Transverse colon (tissue), 4 donors: ENCODE results near the gene CD151. TPM values are rescaled to one million over a fixed set of nuclear protein-coding genes. Genes with fewer than 3 reads are reported as not detected.

Experiments used
- DNase-seq: peaks from one replicate; pipeline ENCODE4 v3.0.0-alpha.2; 2019
- H3K27ac ChIP-seq, 4 donors: fragments of 200-600 bp; sonication (generic); 2 replicates each; pipeline ENCODE4 v1.5.1; 2016 to 2018; ENCODE audit warnings: inconsistent platforms in 4 of 4
- H3K27me3 ChIP-seq: fragments of 200-600 bp; sonication (generic); 2 replicates; pipeline ENCODE4 v1.5.1; 2017; ENCODE audit warnings: inconsistent platforms
- H3K36me3 ChIP-seq, 4 donors: fragments of 200-600 bp; sonication (generic); 2 replicates each; pipeline ENCODE4 v1.5.1; 2017 to 2019; ENCODE audit warnings: inconsistent platforms in 4 of 4
- H3K4me1 ChIP-seq, 4 donors: fragments of 200-600 bp; sonication (generic); 2 replicates each; pipeline ENCODE4 v1.5.1; 2017 to 2020; ENCODE audit warnings: inconsistent platforms in 4 of 4
- H3K4me3 ChIP-seq, 4 donors: fragments of 200-600 bp; sonication (generic); 1 replicate in 1 of 4; 2 replicates in 3 of 4; pipeline versions ENCODE4 v1.5.1 to v1.6.1; 2017 to 2019; ENCODE audit warnings: inconsistent platforms in 4 of 4
- H3K9me3 ChIP-seq, 2 donors: fragments of 200-600 bp; sonication (generic); 2 replicates each; pipeline ENCODE4 v1.5.1; 2017 to 2019; ENCODE audit warnings: inconsistent platforms in 2 of 2
- EP300 ChIP-seq: sonication (generic); formaldehyde crosslinking; IDR thresholded peaks from one replicate; pipeline ENCODE4 v1.6.1; 2017; ENCODE audit warnings: antibody characterized with exemption, low read depth
- POLR2A ChIP-seq: fragments of 450-650 bp; IDR thresholded peaks from one replicate; pipeline ENCODE4 v1.6.1; 2016; ENCODE audit warnings: antibody characterized with exemption, mild to moderate bottlenecking, moderate library complexity
- POLR2AphosphoS5 ChIP-seq, 3 donors: sonication (generic); formaldehyde crosslinking; IDR thresholded peaks; one replicate each; pipeline ENCODE4 v1.6.1; 2016; ENCODE audit warnings: antibody characterized with exemption in 3 of 3
- WGBS, 2 donors: methylation state at CpG; one replicate each; pipeline ENCODE4 v1.1.5; 2018; ENCODE audit warnings: low coverage in 1 of 2; 5-methylcytosine and 5-hydroxymethylcytosine counted together
- in situ Hi-C, 4 donors: fragments of 200-750 bp; cut with MboI; loops; one replicate each; pipeline versions ENCODE4 v1.15.0 to v1.15.1; 2017; ENCODE audit warnings: low sequenced_read_pairs in 3 of 4, low pct_ligation_motif_present in 1 of 4, low pct_unique_long_range_greater_than_20kb in 1 of 4
- intact Hi-C: fragments of 100-400 bp; cut with DNase I; formaldehyde crosslinking; loops from one replicate; pipeline ENCODE4 v1.15.1; 2023; ENCODE audit warnings: low total_unique reads
- total RNA-seq, 4 donors: library from RNA; depleted of rRNA; stranded (reverse); fragments of >200 nt; gene quantifications; one replicate each; pipeline ENCODE4 v1.1.0, GENCODE V29; 2016
- TF ChIP-seq, protein P1 (sequence below), 5 experiments: fragments of 200-600 bp in 3 of 5; fragments of 450-650 bp in 2 of 5; sonication (generic) in 3 of 5; IDR thresholded peaks; 1 replicate in 2 of 5; 2 replicates in 3 of 5; pipeline ENCODE4 v1.5.1; 2016 to 2017; ENCODE audit warnings: antibody characterized with exemption in 5 of 5, inconsistent platforms in 3 of 5, mild to moderate bottlenecking in 2 of 5, moderate library complexity in 1 of 5

CD151 gene
- total RNA-seq, 4 donors from 2014 or later = 252 to 650 (median 429) TPM

DNA sequence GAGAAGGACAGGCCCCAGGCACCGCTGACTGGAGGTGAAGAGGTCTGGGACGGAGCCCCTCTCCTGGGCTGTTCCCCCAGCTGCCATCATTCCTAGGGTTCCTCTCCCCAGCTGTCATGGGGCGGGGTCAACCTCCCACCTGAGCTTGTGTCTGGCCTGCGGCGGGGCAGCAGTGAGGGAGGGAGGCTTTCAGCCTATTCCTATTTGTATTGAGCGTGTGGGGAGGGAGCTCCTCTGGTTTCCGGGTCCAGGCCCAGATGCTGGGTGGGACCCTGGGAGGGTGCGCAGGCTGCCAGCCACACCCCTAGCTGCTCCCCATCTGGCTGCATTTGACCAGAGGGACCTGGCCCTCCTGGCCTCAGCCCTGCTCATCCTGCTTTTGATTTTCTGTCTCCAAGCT lies 23.6 kb downstream of the CD151 start:
- intact Hi-C loops (loop anchor here (10.0 kb wide), 1 partner anchor 198 kb away; no protein-coding TSS in a partner anchor), in situ Hi-C loops (loop anchor here in 2 of 4 donors (25.0 kb wide), 1 partner anchor 181 kb away; the partner anchor contains the start of gene MUC6 (in 2 of the 2))
- peaks cover 9 to 16% (median 11%) of the 10 kb centered on the region in 4 donors for H3K4me1 ChIP-seq
- TF ChIP-seq, protein P1, sequence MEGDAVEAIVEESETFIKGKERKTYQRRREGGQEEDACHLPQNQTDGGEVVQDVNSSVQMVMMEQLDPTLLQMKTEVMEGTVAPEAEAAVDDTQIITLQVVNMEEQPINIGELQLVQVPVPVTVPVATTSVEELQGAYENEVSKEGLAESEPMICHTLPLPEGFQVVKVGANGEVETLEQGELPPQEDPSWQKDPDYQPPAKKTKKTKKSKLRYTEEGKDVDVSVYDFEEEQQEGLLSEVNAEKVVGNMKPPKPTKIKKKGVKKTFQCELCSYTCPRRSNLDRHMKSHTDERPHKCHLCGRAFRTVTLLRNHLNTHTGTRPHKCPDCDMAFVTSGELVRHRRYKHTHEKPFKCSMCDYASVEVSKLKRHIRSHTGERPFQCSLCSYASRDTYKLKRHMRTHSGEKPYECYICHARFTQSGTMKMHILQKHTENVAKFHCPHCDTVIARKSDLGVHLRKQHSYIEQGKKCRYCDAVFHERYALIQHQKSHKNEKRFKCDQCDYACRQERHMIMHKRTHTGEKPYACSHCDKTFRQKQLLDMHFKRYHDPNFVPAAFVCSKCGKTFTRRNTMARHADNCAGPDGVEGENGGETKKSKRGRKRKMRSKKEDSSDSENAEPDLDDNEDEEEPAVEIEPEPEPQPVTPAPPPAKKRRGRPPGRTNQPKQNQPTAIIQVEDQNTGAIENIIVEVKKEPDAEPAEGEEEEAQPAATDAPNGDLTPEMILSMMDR (IDR thresholded peaks at IDR 0.05) = no peak
- TF ChIP-seq EP300 = no peak
- TF ChIP-seq POLR2A = no peak
- no peak for TF ChIP-seq POLR2AphosphoS5 (IDR thresholded peaks at IDR 0.05)
- peaks cover 8% of the 10 kb centered on the region for H3K27me3 ChIP-seq
- no peaks in the 10 kb centered on the region for H3K9me3 ChIP-seq
- WGBS, 2 donors = 63% methylated on average over 7 of the region's 8 CpGs; no CpG with 5 or more reads in 1 of the 2 donors
- no peak overlapping the region for H3K27ac ChIP-seq
- DNase-seq = no peak
- no peak overlapping the region for H3K4me3 ChIP-seq
- H3K36me3 ChIP-seq = no peaks in the 10 kb centered on the region

DNA sequence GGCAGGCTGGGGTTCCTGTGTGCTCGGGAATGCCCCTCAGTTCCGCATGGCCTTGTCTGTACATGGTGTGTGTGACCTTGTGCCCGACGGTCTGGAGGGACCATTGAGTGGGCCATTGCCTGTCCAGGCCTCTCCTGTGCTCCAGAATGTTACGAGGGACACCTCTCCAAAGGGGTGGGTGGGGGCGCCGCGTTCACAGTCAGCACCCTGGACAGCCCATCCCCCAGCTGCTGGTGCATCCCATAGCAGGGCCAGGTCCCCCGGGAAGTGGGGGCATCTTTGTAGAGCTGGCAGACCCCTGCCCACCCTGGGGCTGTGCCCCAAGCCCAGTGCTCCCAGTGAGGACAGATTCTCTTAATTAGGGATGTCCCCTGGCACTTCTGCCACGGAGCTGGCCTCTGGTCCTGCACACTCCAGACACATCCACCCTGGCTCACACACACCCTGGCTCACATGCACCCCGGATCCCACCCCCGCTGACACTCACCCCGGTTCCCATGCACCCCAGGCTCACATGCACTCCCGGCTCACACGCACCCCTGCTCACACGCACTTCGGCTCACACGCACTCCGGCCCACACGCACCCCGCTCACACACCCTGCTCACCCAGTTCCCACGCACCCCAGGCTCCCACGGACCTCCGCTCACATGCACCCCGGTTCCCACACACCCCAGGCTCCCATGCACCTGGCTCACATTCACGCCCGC lies 25.5 kb downstream of the CD151 start:
- intact Hi-C loops (loop anchor here (1.0 to 10.0 kb wide), 2 partner anchors 28 to 197 kb away; no protein-coding TSS in a partner anchor), in situ Hi-C loops (loop anchor here in 2 of 4 donors (25.0 kb wide), 1 partner anchor 179 kb away; the partner anchor contains the start of gene MUC6 (in 2 of the 2))
- no peak overlapping the region for H3K27ac ChIP-seq
- no peak overlapping the region for H3K4me3 ChIP-seq
- no peak for TF ChIP-seq POLR2A
- no peak for TF ChIP-seq POLR2AphosphoS5 (IDR thresholded peaks at IDR 0.05)
- no peak for TF ChIP-seq EP300
- TF ChIP-seq, protein P1 (IDR thresholded peaks at IDR 0.05) = no peak
- no peaks in the 10 kb centered on the region for H3K9me3 ChIP-seq
- 66 to 81% methylated on average over 7 to 26 of the region's 27 CpGs for WGBS, 2 donors
- H3K36me3 ChIP-seq = no peaks in the 10 kb centered on the region
- H3K4me1 ChIP-seq = peaks cover 13 to 22% (median 15%) of the 10 kb centered on the region in 4 donors
- peaks cover 24% of the 10 kb centered on the region for H3K27me3 ChIP-seq
- DNase-seq = no peak

DNA sequence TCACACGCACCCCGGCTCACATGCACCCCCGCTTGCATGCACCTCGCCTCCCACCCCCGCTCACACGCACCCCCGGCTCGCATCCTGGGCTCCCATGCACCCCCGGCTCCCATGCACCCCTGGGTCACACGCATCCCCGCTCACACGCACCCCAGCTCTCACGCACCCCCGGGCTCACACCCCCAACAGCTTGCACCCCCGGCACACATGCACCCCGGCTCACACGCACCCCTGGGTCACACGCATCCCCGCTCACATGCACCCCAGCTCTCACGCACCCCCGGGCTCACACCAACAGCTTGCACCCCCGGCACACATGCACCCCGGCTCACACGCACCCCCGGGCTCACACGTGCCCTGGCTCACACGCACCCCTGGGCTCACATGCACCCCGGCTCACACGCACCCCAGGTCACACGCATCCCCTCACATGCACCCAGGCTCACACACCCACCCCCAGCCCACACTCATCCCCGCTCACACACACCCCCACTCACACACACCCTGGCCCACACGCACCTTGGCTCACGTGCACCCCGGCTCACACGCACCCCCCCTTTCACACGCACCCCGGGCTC lies 26.1 kb downstream of the CD151 start:
- no peak overlapping the region for H3K4me3 ChIP-seq
- no peaks in the 10 kb centered on the region for H3K9me3 ChIP-seq
- no peaks in the 10 kb centered on the region for H3K36me3 ChIP-seq
- WGBS, 2 donors = 78 to 80% methylated on average over 6 to 29 of the region's 37 CpGs
- intact Hi-C loops = loop anchor here (1.0 to 10.0 kb wide), 2 partner anchors 29 to 196 kb away; no protein-coding TSS in a partner anchor
- in situ Hi-C loops = loop anchor here in 2 of 4 donors (25.0 kb wide), 1 partner anchor 178 kb away; the partner anchor contains the start of gene MUC6 (in 2 of the 2)
- H3K27ac ChIP-seq = no peak overlapping the region
- H3K4me1 ChIP-seq = peaks cover 13 to 22% (median 15%) of the 10 kb centered on the region in 4 donors
- H3K27me3 ChIP-seq = peaks cover 31% of the 10 kb centered on the region
- DNase-seq = no peak
- TF ChIP-seq POLR2AphosphoS5 (IDR thresholded peaks at IDR 0.05) (no peak), EP300 (no peak), POLR2A (no peak)
- TF ChIP-seq, protein P1 (IDR thresholded peaks at IDR 0.05) = no peak
